HL-60/S4 (cell line): ENCODE measurements around the gene C11orf91.
"Not testable (repeated sequence)": the region's sequence is repeated elsewhere in the genome, so short reads cannot be mapped to it uniquely, and the experiment has no call there.

Source experiments
- in situ Hi-C: fragments of 300-500 bp; cut with MboI; formaldehyde crosslinking; loops from 2 replicates; pipeline ENCODE4 v1.14.3; 2022; ENCODE audit warnings: low sequenced_read_pairs

Gene C11orf91, protein sequence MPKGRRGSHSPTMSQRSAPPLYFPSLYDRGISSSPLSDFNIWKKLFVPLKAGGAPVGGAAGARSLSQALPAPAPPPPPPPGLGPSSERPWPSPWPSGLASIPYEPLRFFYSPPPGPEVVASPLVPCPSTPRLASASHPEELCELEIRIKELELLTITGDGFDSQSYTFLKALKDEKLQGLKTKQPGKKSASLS

DNA sequence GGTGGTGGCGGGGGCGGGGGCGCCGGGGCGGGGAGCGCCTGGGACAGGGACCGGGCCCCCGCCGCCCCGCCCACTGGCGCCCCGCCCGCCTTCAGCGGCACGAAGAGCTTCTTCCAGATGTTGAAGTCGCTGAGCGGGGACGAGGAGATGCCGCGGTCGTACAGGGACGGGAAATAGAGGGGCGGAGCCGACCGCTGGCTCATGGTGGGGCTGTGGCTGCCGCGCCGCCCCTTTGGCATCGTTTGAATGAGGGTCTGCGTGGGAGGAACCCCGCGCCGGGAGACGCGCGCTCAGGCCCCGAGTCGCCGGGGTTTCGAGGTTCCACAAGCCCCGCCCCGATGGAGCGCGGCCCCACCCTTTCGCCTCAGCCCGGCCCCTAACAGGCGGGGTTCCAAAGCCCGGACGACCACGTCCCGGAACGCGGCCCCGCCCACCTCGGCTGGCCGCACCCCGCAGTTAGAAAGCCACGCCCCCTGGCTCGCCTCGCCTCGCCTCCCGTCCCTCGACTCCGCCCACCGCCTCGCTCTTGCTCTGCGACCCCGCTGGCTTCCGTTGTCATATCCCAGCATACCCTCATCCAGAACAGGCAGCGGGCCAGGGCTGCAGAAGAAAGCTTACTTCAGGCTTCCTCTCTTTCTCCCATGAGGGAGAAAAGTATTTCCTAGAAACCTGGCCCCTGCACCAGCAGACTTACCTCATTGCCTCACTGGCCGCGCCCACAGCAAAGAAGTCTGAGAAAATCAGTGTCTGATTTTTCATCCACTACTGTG lies at the start of gene C11orf91:
Gene C11orf91, minus strand, starts transcription at position 325 of the 770 bp plus-strand sequence. Its CDS starts 86 bp downstream, at position 239.
- in situ Hi-C loops = no loop called here

DNA sequence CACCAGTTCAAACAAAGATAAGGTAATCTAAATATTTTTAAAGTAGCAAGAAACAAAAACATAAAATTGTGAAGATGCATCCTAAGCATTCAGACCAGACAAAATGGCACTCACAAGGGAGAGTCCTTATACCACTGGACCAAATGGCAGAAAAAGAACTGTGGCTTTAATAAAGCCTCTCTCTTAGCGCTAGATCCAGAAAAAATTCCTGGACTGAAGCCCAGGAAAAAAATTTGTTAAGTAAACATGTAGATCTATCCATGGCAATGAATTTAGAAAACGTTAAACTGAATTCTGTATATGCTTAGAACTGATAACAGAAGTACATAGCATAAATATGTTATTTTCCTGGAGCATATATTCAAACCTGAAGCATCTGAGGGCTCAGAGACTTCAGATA lies 47.4 kb upstream of the C11orf91 start:
- in situ Hi-C loops = no loop called here

DNA sequence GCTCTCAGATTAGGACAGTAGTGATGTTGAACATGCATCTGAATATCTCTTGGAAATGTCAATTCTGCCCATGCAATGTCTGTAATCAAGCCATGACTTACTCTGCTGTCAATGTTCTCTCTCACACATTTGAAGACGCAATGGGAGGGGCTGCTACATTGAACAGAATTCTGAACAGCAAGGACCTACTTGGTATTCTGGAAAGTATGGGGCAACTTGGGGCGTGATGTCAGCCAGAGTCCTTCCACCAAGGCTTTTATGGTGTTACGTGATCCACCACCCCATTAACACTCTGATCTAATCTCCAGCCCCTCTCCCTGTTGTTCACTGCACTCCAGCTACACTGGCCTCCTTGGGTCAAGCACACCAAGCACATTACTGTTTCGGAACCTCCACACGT lies 42.7 kb upstream of the C11orf91 start:
- in situ Hi-C loops = no loop called here

DNA sequence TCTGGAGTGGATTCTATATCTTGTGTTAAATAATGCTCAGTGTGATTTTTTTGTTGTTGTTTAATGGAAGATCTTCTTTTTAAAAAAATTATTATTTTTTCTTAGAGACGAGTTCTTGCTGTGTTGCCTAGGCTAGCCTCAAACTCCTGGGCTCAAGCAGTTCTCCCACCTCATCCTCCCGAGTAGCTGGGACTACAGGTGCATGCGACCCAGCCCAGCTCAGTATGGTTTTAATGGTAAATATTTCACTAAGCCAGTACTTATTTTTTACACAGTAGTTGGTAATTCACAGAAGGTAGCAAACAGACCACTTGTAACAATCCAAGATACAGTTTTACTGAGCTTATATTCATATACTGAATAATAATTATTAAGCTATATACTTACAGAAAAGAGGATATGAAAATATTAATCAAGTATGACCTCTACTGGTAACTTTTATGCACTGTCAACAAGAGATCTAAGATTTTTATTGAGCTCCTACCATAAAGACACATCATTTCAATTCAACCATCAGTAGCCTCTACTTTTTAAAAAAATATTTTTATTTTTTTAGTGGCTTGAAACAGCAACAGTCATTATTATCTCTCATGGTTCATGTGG lies 41.7 kb upstream of the C11orf91 start:
- in situ Hi-C loops = no loop called here

DNA sequence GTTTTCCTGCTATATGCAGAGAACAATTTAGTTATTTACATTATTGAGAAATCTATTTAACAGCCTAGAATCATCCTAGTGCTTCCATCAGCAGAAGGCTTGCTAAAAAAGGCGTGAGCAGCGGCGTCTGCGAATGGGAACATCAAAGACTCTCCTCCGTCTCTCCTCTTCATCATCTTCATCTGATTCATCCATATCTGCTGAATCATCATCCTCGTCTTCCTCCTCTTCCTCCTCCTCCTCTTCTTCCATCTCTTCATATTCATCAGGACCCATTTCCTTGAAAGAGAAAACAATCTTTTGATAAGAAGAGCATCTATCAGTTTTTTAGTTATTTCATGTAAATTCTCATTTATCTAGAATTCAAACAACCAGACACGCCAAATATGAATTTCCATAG lies 41.2 kb upstream of the C11orf91 start:
- in situ Hi-C loops = no loop called here

DNA sequence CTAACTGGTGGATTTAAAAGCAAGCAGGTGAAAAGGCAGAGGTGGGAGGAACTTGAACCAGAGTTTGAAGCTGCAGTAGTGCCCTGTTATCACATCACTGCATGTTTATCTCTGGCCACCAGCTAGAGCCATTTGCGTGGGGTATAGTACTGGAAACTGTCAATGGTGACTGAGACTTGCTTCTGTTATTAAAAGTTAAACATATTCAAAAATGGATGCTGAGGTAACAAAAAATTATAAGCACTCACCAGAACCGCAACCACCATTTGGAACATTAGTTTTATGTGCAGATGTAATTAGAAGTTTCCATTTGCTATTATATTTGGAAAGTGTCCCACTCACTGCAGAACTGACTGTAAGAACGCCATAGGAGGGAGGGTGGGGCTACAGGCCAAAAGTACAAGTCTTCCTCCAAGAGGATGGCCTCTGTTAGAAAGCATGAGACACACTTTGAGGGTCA lies 36.8 kb upstream of the C11orf91 start:
- in situ Hi-C loops = no loop called here

DNA sequence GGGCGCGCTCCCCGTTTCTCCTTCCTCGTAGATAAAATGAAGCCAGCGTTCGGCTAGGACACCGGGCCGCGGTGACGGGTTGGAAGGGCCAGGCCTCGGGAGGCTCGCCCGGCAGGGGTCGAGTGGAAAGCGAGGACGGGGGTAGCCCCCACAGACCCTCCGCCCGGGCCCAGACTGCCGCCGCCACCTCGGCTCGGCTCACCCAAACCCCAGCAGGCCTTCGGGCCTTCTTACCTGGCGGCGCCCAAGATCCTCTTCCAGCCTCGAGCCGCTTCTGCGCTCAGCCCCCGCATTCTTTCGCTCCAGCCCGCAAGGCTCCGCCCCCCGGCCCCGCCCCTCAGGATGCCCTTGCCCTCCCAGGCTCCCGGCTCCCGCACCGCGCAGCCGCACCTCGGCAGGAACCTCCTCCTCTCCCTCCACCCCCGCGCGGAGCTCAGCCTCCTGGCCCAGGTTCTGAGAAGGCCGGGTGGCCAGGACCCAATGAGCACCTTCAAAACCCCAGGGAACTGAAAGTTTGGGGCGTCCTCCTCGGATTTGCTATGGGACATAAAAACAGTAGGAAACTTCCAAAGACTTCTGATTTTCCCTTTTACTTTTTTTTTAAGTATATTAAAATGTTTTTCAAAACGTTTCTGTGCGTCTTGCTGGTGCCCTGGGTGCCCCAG lies 35.7 kb upstream of the C11orf91 start, which contains the start of gene CD59:
Gene CD59, minus strand, starts transcription at position 276 of the 665 bp plus-strand sequence. CDS start 13,978 bp downstream, outside the sequence.
- in situ Hi-C loops = no loop called here

DNA sequence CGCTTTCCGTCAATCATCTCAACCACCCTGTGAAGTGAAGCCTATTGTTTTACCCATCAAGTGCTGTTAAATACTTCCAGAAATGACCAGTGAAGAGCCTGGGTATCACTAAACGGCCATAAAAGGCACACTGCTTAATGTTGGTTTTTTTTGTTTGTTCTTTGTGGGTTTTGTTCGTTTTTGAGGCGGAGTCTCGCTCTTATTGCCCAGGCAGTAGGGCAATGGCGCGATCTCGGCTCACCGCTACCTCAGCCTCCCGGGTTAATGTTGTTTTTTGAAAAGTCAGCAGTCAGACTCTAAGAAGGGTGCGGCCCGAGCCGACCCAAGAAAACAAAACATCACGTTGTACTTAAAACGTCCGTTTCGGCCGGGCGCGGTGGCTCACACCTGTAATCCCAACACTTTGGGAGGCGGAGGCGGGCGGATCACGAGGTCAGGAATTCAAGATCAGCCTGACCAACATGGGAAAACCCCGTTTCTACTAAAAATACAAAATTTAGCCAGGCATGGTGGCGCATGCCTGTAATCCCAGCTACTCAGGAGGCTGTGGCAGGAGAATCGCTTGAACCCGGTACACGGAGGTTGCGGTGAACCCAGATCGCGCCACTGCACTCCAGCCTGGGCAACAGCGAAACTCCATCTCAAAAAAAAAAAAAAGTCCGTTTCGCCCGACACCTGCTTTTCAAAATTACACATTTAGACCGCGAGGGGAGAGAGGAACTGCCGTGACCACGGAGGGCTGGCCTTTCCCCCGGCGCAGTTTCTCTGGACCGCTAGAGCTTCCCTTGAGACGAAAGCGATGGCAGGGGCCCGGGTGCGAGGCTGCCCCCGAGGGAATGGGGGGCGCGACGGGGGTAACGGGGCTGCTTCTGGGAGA lies 34.9 kb upstream of the C11orf91 start:
- in situ Hi-C loops = no loop called here

DNA sequence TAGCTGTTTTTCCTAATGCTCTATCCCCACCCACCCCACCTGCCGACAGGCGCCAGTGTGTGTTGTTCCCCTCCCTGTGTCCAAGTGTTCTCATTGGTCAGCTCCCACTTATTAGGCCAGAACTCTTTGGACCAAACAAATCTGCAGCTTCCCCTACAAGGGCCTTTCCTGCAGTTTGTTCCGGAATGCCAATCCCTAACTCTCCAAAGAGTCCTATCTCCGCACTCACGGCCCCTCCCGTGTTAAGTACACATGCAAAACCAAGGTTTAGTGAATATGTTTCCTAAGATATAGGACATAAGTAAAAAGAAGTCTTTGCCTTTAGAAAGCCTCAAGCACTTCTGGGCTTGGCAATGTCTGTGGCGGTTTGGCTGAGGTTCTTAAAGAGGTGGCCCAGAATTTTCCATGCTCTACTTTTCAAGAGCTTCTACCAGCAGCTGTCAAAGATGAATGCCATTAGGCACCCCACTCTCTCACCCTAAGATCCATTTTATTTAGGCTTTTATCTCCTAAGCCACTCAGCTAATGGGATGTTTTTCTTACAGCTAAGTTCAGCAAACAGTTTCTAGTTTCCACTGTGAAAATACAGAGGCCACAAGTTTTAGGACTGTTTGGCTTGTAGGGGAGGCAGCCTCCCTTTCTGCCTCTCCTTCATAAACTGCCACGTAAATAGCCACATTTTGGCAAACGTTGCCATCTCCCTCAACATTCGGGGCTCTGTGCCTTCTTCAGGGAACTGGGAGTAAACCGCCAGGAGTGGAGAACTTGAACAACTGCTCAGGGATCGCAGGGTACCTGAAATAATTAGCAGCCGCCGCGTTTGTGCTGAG lies 34.0 kb upstream of the C11orf91 start:
- in situ Hi-C loops = no loop called here

DNA sequence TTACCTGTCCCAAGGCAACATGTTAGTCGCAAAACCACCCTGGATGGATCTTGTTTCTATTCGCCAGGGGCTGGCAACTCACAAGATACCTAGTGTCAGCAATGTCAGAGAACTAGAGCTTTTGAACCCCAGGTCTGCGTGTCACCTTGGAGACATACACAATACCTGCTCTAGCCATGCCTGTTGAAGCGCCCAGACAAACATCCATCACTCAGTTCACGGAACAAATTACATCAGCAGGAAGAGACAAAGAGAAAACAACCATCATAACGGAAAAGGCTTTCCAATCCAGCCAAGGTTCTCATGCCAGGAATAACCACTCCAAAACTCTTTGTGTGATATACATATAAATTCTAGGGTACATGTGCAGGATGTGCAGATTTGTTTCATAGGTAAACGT lies 33.4 kb upstream of the C11orf91 start:
- in situ Hi-C loops = no loop called here

DNA sequence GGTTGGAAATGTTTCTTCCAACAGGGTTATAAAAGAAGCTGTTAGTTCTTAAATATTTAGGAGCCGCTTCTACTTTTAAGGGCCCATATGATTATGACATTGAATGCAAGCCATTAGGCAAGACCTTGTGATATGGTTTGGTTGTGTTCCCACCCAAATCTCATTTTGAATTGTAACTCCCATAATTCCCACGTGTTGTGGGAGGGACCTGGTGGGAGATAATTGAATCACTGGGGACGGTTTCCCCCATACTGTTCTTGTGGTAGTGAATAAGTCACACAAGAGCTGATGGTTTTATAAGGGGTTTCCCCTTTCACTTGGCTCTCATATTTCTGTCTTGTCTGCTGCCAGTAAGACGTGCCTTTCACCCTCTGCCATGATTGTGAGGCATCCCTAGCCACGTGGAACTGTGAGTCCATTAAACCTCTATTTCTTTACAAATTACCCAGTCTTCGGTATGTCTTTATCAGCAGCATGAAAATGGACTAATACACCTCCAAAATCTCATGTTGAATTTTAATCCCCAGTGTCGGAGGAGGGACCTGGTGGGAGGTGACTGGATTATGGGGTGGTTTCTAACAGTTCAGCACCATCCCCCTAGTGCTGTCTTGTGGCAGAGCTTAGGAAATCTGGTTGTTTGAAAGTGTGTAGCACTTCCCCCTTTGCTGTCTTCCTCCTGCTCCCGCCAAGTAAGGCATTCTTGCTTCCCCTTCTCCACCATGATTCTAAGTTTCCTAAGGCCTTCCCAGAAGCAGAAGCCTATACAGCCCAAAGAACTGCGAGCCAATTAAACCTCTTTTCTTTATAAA lies 31.3 kb upstream of the C11orf91 start:
- in situ Hi-C loops = no loop called here

DNA sequence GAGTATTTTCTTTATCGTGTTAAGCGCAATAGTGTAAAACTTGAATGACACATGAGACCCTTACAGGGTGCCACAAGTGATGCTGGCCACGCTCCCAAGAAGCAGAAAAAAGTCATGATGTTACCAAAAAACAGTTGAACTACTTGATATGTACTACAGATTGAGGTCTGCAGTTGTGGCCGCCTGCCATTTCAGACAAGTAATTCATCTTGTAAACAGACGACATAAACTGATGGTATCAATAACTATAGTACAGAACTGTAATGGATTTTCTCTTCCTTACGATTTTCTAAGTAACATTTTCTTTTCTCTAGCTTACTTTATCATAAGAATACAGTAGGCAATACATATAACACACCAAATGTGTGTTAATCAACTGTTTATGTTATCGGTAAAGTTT lies 30.1 kb upstream of the C11orf91 start:
- in situ Hi-C loops = no loop called here

DNA sequence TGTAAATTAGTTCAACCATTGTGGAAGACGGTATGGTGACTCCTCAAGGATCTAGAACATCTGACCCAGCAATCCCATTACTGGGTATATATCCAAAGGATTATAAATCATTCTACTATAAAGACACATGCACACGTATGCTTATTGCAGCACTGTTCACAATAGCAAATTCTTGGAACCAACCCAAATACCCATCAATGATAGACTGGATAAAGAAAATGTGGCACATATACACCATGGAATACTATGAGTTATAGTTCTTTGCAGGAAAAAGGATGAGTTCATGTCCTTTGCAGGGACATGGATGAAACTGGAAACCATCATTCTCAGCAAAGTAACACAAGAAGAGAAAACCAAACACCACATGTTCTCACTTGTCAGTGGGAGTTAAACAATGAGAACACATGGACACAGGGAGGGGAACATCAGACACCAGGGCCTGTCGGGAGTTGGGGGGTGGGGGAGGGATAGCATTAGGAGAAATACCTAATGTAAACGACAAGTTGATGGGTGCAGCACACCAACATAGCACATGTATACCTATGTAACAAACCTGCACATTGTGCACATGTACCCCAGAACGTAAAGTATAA lies 28.5 kb upstream of the C11orf91 start:
- in situ Hi-C loops = not testable (repeated sequence)

DNA sequence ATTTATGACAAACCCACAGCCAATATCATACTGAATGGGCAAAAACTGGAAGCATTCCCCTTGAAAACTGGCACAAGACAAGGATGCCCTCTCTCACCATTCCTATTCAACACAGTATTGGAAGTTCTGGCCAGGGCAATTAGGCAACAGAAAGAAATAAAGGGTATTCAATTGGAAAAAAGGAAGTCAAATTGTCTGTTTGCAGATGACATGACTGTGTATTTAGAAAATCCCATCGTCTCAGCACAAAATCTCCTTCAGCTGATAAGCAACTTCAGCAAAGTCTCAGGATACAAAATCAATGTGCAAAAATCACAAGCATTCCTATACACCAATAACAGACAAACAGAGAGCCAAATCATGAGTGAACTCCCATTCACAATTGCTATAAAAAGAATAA lies 26.9 kb upstream of the C11orf91 start:
- in situ Hi-C loops = not testable (repeated sequence)

DNA sequence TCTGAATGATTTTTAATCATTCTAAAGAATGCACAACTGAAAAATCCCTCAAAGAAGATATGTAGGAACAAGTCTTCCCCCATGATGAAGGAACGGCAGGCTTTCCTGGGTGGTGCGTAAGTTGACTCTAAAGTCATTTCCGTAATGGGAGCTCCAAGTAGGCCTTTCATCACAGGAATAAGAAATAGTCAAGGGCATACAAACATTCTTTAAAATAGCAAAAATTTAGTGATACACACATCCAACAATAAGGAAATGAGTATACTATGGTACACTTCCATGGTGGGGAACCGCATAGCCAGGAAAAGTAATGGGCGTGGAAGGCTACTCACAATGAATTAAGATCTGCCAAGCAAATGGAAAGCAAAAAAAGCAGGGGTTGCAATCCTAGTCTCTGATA lies 24.9 kb upstream of the C11orf91 start:
- in situ Hi-C loops = no loop called here

DNA sequence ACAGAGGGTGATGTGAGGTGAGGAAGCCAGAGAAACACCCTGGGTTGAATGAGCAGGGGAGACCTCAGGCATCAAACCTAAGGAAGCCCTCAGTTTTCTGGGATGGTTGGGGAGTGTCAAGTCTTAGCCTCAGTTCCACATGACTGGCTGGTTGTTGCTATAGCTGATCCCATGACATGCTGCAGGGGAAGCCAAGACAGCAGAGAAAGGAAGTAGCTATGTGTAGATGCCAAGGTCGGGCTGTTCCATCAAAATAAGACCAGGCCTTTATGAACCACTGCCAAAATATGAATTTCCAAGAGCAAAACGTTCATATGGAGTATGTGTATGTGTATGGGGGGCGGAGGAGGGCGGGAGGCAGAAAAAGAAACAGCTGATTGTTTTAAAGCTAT lies 24.0 kb upstream of the C11orf91 start:
- in situ Hi-C loops = no loop called here

DNA sequence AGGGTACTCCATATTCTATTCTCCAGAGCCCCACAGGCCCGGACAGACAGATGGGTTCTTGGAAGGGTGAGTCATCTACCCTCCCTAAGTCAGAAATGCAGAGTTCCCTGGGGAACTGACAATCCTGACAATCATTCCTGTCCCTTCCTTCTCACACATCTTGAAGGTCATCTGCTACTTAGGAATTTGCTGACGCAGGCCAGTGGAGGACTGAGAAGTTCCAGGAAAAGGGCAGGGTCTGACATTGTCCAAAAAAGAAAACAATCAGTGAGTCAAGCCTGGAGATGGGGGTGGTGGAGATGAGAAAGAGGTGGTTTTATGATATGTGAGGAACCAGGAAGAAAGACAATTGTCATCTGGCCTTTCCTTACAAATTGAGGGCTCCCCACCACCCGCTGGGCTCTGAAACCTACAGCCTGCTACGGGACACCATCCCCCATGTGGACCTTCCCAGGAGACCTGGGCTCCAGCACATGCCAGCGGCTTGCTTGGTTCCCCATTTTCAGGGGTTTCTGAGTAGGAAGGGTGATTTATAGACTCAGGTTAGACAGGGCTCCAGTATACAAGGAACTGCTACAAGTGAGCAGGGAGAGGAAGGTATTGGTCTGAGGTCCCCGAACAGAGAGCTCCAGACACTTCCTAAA lies 22.7 kb upstream of the C11orf91 start:
- in situ Hi-C loops = no loop called here
